GM21515 (cell line): ENCODE data around the gene MAP3K3.

Source experiments
- ATAC-seq: cut with Tn5 transposase; IDR thresholded peaks from one replicate; pipeline ENCODE4 v1.9.1; 2021; ENCODE audit not compliant: unreplicated experiment

MAP3K3 gene

GRCh38 chr17:63649813-63650212, 27.6 kb downstream of the MAP3K3 start:
- ATAC-seq, result no peak

GRCh38 chr17:63652106-63652505, 29.9 kb downstream of the MAP3K3 start:
- no peak for ATAC-seq

- no peak for ATAC-seq
Observed at GRCh38 chr17:63653050-63653449, 30.8 kb downstream of the MAP3K3 start.

GRCh38 chr17:63657786-63658185, 35.6 kb downstream of the MAP3K3 start:
- ATAC-seq, result no peak

GRCh38 chr17:63658366-63658765, 36.1 kb downstream of the MAP3K3 start:
- ATAC-seq, result no peak

- ATAC-seq, result no peak
Observed at GRCh38 chr17:63659850-63660249, 37.6 kb downstream of the MAP3K3 start.

- ATAC-seq, result no peak
Observed at GRCh38 chr17:63665527-63666214, 43.5 kb downstream of the MAP3K3 start.

GRCh38 chr17:63672856-63673255, 50.6 kb downstream of the MAP3K3 start:
- no peak for ATAC-seq

GRCh38 chr17:63675231-63675606, 53.0 kb downstream of the MAP3K3 start:
- ATAC-seq, result no peak

GRCh38 chr17:63675607-63676546, 53.7 kb downstream of the MAP3K3 start:
- ATAC-seq, result no peak

GRCh38 chr17:63676584-63676983, 54.4 kb downstream of the MAP3K3 start:
- no peak for ATAC-seq

GRCh38 chr17:63679214-63679613, 57.0 kb downstream of the MAP3K3 start:
- no peak for ATAC-seq

GRCh38 chr17:63680700-63681099, 58.5 kb downstream of the MAP3K3 start:
- no peak for ATAC-seq

- no peak for ATAC-seq
Observed at GRCh38 chr17:63681530-63681929, 59.3 kb downstream of the MAP3K3 start.

GRCh38 chr17:63682441-63682840, 60.2 kb downstream of the MAP3K3 start:
- no peak for ATAC-seq

GRCh38 chr17:63682981-63683380, 60.8 kb downstream of the MAP3K3 start:
- ATAC-seq, result no peak

GRCh38 chr17:63685041-63685440, 62.8 kb downstream of the MAP3K3 start:
- ATAC-seq, result no peak

- no peak for ATAC-seq
Observed at GRCh38 chr17:63685578-63685977, 63.4 kb downstream of the MAP3K3 start.

GRCh38 chr17:63686138-63686685, 64.0 kb downstream of the MAP3K3 start:
- ATAC-seq, result no peak

GRCh38 chr17:63688396-63689020, 66.3 kb downstream of the MAP3K3 start:
- ATAC-seq, result no peak

- ATAC-seq, result no peak
Observed at GRCh38 chr17:63689479-63689878, 67.3 kb downstream of the MAP3K3 start.
